Measurements from ENCODE around the gene SIRT3.
"Not testable (repeated sequence)": the region's sequence is repeated elsewhere in the genome, so short reads cannot be mapped to it uniquely, and the experiment has no call there.

SIRT3 gene

DNA sequence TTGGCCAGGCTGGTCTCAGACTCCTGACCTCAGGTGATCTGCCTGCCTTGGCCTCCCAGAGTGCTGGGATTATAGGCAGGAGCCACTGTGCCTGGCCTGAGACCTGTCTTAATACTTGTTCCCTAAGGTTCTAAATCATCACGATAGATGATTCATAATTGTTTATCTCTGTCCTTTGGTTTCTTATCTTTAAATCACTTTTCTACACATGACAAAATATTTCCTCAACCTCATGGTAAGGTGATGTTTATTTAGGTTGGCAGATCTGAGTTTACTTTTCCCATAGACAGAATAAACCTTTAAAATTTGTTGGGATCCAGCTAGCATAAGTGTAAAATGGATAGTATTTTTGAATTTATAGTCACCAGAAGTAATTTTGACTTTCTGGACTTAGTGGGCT, 4.2 kb upstream of the SIRT3 start:
- H2AFZ ChIP-seq (ENCODE audit: low read length), result no peak overlapping the region
- no peak overlapping the region for H3K23ac ChIP-seq (ENCODE audit: low read depth, low read length, poor library complexity)
- no CpG with 5 or more reads among the region's 1 CpG for WGBS, 2 donors (ENCODE audit: extremely low coverage in 2 of 2, insufficient read length in 2 of 2, insufficient replicate concordance in 1 of 2)
- H3K18ac ChIP-seq (ENCODE audit: low read length), result no peak overlapping the region
- H3K14ac ChIP-seq (ENCODE audit: low read length), result no peak overlapping the region
- no peak overlapping the region for H3K4me2 ChIP-seq (ENCODE audit: insufficient read depth, low read length, poor library complexity, severe bottlenecking)
- peaks cover 8 to 65% of the 10 kb centered on the region in 2 donors for H3K36me3 ChIP-seq (replicated peaks in 1 of 2; ENCODE audit: control insufficient read depth in 2 of 2, insufficient read depth in 2 of 2, low read length in 2 of 2)
- no peak overlapping the region for H3K4me3 ChIP-seq (ENCODE audit: low read length in 2 of 2)
- H3K79me1 ChIP-seq (ENCODE audit: low read depth, low read length), result peaks cover 9% of the 10 kb centered on the region
- DNase-seq (ENCODE audit: low spot score), result no peak
- peaks cover 0 to 3% of the 10 kb centered on the region in 2 donors for H3K4me1 ChIP-seq (ENCODE audit: control insufficient read depth in 2 of 2, insufficient read depth in 1 of 2, low read depth in 1 of 2, low read length in 2 of 2)
- H2BK12ac ChIP-seq (ENCODE audit: low read length), result no peak overlapping the region
- no peak overlapping the region for H3K27ac ChIP-seq (replicated peaks; ENCODE audit: low read length)
- H2BK15ac ChIP-seq (ENCODE audit: low read length), result no peak overlapping the region
- no peak overlapping the region for H4K8ac ChIP-seq (ENCODE audit: low read depth, low read length)
- H2BK120ac ChIP-seq (ENCODE audit: low read depth, low read length), result no peak overlapping the region
- no peak overlapping the region for H2BK5ac ChIP-seq (ENCODE audit: low read length)
- H3K27me3 ChIP-seq (ENCODE audit: control insufficient read depth in 3 of 3, insufficient read depth in 3 of 3, low read depth in 1 of 3, low read length in 3 of 3), result no peaks in the 10 kb centered on the region
- no peak overlapping the region for H3K9ac ChIP-seq (ENCODE audit: low read depth, low read length, poor library complexity)
- H3K4ac ChIP-seq (ENCODE audit: low read length), result no peak overlapping the region
- H4K91ac ChIP-seq (ENCODE audit: low read depth, low read length, poor library complexity), result no peak overlapping the region
- H3K9me3 ChIP-seq (replicated peaks in 1 of 2; ENCODE audit: control insufficient read depth in 2 of 2, insufficient read depth in 1 of 2, low read depth in 1 of 2, low read length in 2 of 2), result no peaks in the 10 kb centered on the region
- H2AK5ac ChIP-seq (ENCODE audit: low read depth, low read length), result no peak overlapping the region

DNA sequence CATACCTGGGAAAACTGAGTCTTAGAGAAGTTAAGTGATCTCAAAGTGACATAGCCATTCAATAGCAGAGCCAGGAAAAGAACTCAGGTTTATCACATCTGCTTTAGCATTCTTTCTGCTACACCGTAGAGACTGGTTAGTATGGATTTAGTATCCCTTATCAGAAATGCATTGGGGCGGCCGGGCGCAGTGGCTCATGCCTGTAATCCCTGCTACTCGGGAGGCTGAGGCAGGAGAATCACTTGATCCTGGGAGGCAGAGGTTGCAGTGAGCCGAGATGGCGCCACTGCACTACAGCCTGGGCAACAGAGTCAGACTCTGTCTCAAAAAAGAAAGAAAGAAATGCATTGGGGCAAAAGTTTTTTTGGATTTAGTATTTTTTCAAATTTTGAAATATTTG, 2.2 kb upstream of the SIRT3 start:
- not testable (repeated sequence) for H3K18ac ChIP-seq (ENCODE audit: low read length); H2AFZ ChIP-seq (ENCODE audit: low read length); H3K14ac ChIP-seq (ENCODE audit: low read length); H2BK5ac ChIP-seq (ENCODE audit: low read length); H3K4ac ChIP-seq (ENCODE audit: low read length); H3K4me2 ChIP-seq (ENCODE audit: insufficient read depth, low read length, poor library complexity, severe bottlenecking); H3K27ac ChIP-seq (replicated peaks; ENCODE audit: low read length); H3K9me3 ChIP-seq (replicated peaks in 1 of 2; ENCODE audit: control insufficient read depth in 2 of 2, insufficient read depth in 1 of 2, low read depth in 1 of 2, low read length in 2 of 2); DNase-seq (ENCODE audit: low spot score); H3K79me1 ChIP-seq (ENCODE audit: low read depth, low read length); H2BK120ac ChIP-seq (ENCODE audit: low read depth, low read length); H4K8ac ChIP-seq (ENCODE audit: low read depth, low read length); H3K9ac ChIP-seq (ENCODE audit: low read depth, low read length, poor library complexity); H4K91ac ChIP-seq (ENCODE audit: low read depth, low read length, poor library complexity); H2BK12ac ChIP-seq (ENCODE audit: low read length); H3K23ac ChIP-seq (ENCODE audit: low read depth, low read length, poor library complexity); H2BK15ac ChIP-seq (ENCODE audit: low read length); H3K27me3 ChIP-seq (ENCODE audit: control insufficient read depth in 3 of 3, insufficient read depth in 3 of 3, low read depth in 1 of 3, low read length in 3 of 3); H2AK5ac ChIP-seq (ENCODE audit: low read depth, low read length); H3K4me1 ChIP-seq (ENCODE audit: control insufficient read depth in 2 of 2, insufficient read depth in 1 of 2, low read depth in 1 of 2, low read length in 2 of 2)
- H3K4me3 ChIP-seq (ENCODE audit: low read length in 2 of 2), result peak overlapping the region in 1 of 2 donors; percentile 86
- WGBS, 2 donors (ENCODE audit: extremely low coverage in 2 of 2, insufficient read length in 2 of 2, insufficient replicate concordance in 1 of 2), result no CpG with 5 or more reads among the region's 7 CpGs
- peaks cover 5 to 45% of the 10 kb centered on the region in 2 donors for H3K36me3 ChIP-seq (replicated peaks in 1 of 2; ENCODE audit: control insufficient read depth in 2 of 2, insufficient read depth in 2 of 2, low read length in 2 of 2)

DNA sequence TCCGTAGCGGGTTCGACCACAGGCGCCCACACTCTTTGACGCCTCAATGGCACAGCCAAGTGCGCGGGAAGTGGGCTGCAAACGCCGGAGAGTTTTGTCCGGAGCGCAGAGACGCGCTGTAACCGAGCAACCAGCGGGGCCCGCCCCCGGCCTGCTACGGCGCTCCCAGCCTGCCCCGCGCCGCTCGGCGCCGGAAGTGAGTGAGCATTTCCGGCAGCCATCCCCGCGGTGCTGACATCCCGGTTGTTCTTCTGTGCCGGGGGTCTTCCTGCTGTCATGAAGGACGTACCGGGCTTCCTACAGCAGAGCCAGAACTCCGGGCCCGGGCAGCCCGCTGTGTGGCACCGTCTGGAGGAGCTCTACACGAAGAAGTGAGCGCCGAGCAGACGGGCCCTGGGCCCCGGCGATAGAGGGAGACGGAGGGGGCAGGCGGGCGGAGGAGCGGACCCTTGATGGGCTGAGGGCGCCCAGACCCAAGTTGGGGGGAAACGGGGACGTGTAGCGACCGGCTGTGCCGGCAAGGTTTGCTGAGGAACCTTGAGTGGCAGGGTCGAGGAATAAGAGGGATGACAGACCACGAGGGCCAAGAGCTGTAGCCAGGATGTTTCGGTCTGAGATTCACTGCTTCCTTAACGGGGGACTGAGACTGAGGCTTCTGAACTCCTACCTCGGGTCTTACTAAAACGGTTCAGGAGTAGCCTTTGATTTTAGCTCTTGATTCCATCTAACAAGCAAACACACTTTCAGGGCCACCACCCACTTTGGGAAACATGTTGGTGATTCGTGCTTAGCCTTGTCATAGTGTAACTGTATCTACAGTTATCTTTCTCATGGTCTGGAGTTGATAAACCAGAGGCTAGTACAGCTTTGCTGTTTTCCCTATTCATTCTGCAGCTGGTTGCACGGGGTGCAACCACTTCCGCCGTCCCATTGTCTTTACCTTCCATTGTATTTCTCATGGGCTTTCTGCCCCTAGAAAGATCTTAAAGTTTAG, 929 bp upstream of the SIRT3 start, which contains the start of gene PSMD13:
PSMD13 (plus strand) TSS at position 203 of the 994 bp plus-strand sequence; CDS start at position 277, 74 bp downstream.
- peak within 1 kb of the TSS; percentile 90 for H3K9ac ChIP-seq (ENCODE audit: low read depth, low read length, poor library complexity)
- WGBS, 2 donors (ENCODE audit: extremely low coverage in 2 of 2, insufficient read length in 2 of 2, insufficient replicate concordance in 1 of 2), result no CpG with 5 or more reads among the region's 62 CpGs
- H4K91ac ChIP-seq (ENCODE audit: low read depth, low read length, poor library complexity), result no peak within 1 kb of the TSS
- peak within 1 kb of the TSS; percentile 91 for H3K27ac ChIP-seq (replicated peaks; ENCODE audit: low read length)
- H3K4ac ChIP-seq (ENCODE audit: low read length), result no peak within 1 kb of the TSS
- H3K36me3 ChIP-seq (replicated peaks in 1 of 2; ENCODE audit: control insufficient read depth in 2 of 2, insufficient read depth in 2 of 2, low read length in 2 of 2), result peaks cover 5 to 41% of the 10 kb centered on the region in 2 donors
- H2BK15ac ChIP-seq (ENCODE audit: low read length), result no peak within 1 kb of the TSS
- peak within 1 kb of the TSS; percentile 96 for H3K18ac ChIP-seq (ENCODE audit: low read length)
- H3K4me2 ChIP-seq (ENCODE audit: insufficient read depth, low read length, poor library complexity, severe bottlenecking), result peak within 1 kb of the TSS; percentile 96
- H4K8ac ChIP-seq (ENCODE audit: low read depth, low read length), result no peak within 1 kb of the TSS
- DNase-seq (ENCODE audit: low spot score), result peak; percentile 81
- no peaks in the 10 kb centered on the region for H3K9me3 ChIP-seq (replicated peaks in 1 of 2; ENCODE audit: control insufficient read depth in 2 of 2, insufficient read depth in 1 of 2, low read depth in 1 of 2, low read length in 2 of 2)
- H2BK12ac ChIP-seq (ENCODE audit: low read length), result no peak within 1 kb of the TSS
- H2BK120ac ChIP-seq (ENCODE audit: low read depth, low read length), result no peak within 1 kb of the TSS
- H3K14ac ChIP-seq (ENCODE audit: low read length), result peak within 1 kb of the TSS; percentile 94
- peak within 1 kb of the TSS; percentile 89 for H3K23ac ChIP-seq (ENCODE audit: low read depth, low read length, poor library complexity)
- H3K4me1 ChIP-seq (ENCODE audit: control insufficient read depth in 2 of 2, insufficient read depth in 1 of 2, low read depth in 1 of 2, low read length in 2 of 2), result peaks cover 0 to 4% of the 10 kb centered on the region in 2 donors
- peak within 1 kb of the TSS; percentile 94 for H2BK5ac ChIP-seq (ENCODE audit: low read length)
- peak within 1 kb of the TSS; percentile 96 for H2AFZ ChIP-seq (ENCODE audit: low read length)
- no peaks in the 10 kb centered on the region for H3K27me3 ChIP-seq (ENCODE audit: control insufficient read depth in 3 of 3, insufficient read depth in 3 of 3, low read depth in 1 of 3, low read length in 3 of 3)
- H2AK5ac ChIP-seq (ENCODE audit: low read depth, low read length), result peak within 1 kb of the TSS; percentile 38
- peak within 1 kb of the TSS; percentile 97 to 100 for H3K4me3 ChIP-seq (ENCODE audit: low read length in 2 of 2)
- peaks cover 6% of the 10 kb centered on the region for H3K79me1 ChIP-seq (ENCODE audit: low read depth, low read length)

DNA sequence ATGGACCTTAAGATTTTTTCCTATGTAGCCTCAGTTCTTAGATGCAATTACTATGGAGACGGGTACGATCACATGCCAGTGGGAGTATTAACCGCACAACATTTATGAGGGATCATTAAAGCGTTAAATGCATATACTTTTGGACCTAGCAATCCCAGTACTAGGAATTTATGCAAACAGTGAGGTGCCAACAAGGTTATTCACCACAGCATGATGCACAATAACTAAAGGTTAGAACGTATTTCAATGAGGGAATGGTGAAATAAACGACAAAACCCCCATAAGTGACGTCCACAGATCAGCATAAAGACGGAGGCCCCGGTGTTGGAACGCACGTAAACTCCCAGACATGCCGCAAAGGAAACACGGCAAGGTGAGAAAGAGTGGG, 539 bp downstream of the SIRT3 start:
- WGBS, 2 donors (ENCODE audit: extremely low coverage in 2 of 2, insufficient read length in 2 of 2, insufficient replicate concordance in 1 of 2), result no CpG with 5 or more reads among the region's 13 CpGs
- Histone ChIP-seq H2BK5ac (ENCODE audit: low read length) (peak overlapping the region; percentile 72), H2BK15ac (ENCODE audit: low read length) (no peak overlapping the region), H2AK5ac (ENCODE audit: low read depth, low read length) (no peak overlapping the region), H3K9ac (ENCODE audit: low read depth, low read length, poor library complexity) (peak overlapping the region; percentile 90), H3K4ac (ENCODE audit: low read length) (no peak overlapping the region), H3K4me1 (ENCODE audit: control insufficient read depth in 2 of 2, insufficient read depth in 1 of 2, low read depth in 1 of 2, low read length in 2 of 2) (peaks cover 0 to 4% of the 10 kb centered on the region in 2 donors), H3K36me3 (replicated peaks in 1 of 2; ENCODE audit: control insufficient read depth in 2 of 2, insufficient read depth in 2 of 2, low read length in 2 of 2) (peaks cover 2 to 30% of the 10 kb centered on the region in 2 donors), H3K27ac (replicated peaks; ENCODE audit: low read length) (peak overlapping the region; percentile 80), H2AFZ (ENCODE audit: low read length) (peak overlapping the region; percentile 96), H2BK12ac (ENCODE audit: low read length) (no peak overlapping the region), H4K91ac (ENCODE audit: low read depth, low read length, poor library complexity) (no peak overlapping the region), H2BK120ac (ENCODE audit: low read depth, low read length) (no peak overlapping the region), H3K23ac (ENCODE audit: low read depth, low read length, poor library complexity) (peak overlapping the region; percentile 89), H3K27me3 (ENCODE audit: control insufficient read depth in 3 of 3, insufficient read depth in 3 of 3, low read depth in 1 of 3, low read length in 3 of 3) (no peaks in the 10 kb centered on the region), H4K8ac (ENCODE audit: low read depth, low read length) (no peak overlapping the region), H3K4me3 (ENCODE audit: low read length in 2 of 2) (peak overlapping the region; percentile 86 to 100), H3K9me3 (replicated peaks in 1 of 2; ENCODE audit: control insufficient read depth in 2 of 2, insufficient read depth in 1 of 2, low read depth in 1 of 2, low read length in 2 of 2) (no peaks in the 10 kb centered on the region), H3K4me2 (ENCODE audit: insufficient read depth, low read length, poor library complexity, severe bottlenecking) (peak overlapping the region; percentile 66), H3K18ac (ENCODE audit: low read length) (peak overlapping the region; percentile 96), H3K14ac (ENCODE audit: low read length) (peak overlapping the region; percentile 94), H3K79me1 (ENCODE audit: low read depth, low read length) (peaks cover 6% of the 10 kb centered on the region)
- DNase-seq (ENCODE audit: low spot score), result no peak
